Brain microvascular endothelial cell (primary cell): ENCODE data around the gene MMD.

Experiments
- DNase-seq: peaks from one replicate; pipeline ENCODE4 v3.0.0-alpha.2; 2020
- H3K27ac ChIP-seq: fragments of 250-450 bp; sonication (Bioruptor Pico); 2 replicates; pipeline ENCODE4 v1.5.1; 2020; ENCODE audit warnings: mild to moderate bottlenecking, moderate library complexity
- H3K27me3 ChIP-seq: fragments of 250-450 bp; sonication (Bioruptor Pico); replicated peaks from 2 replicates; pipeline ENCODE4 v1.5.1; 2020; ENCODE audit warnings: mild to moderate bottlenecking
- H3K36me3 ChIP-seq: fragments of 250-450 bp; sonication (Bioruptor Pico); replicated peaks from 2 replicates; pipeline ENCODE4 v1.5.1; 2020; ENCODE audit warnings: mild to moderate bottlenecking
- H3K4me3 ChIP-seq: 2 replicates; pipeline ENCODE4 v1.5.1; 2011; ENCODE audit warnings: low read depth, mild to moderate bottlenecking, control low read depth, low read length, moderate library complexity
- in situ Hi-C: cut with HindIII; loops from 2 replicates; pipeline ENCODE4 v1.10.0; 2017; ENCODE audit warnings: low sequenced_read_pairs, low pct_ligation_motif_present
- TF ChIP-seq, protein P1 (sequence below): IDR thresholded peaks from 2 replicates; pipeline ENCODE4 v1.5.1; 2011; ENCODE audit warnings: low read depth, mild to moderate bottlenecking, moderate library complexity, low read length, control low read depth, inconsistent platforms; ENCODE audit errors: missing control alignments

The MMD gene

DNA sequence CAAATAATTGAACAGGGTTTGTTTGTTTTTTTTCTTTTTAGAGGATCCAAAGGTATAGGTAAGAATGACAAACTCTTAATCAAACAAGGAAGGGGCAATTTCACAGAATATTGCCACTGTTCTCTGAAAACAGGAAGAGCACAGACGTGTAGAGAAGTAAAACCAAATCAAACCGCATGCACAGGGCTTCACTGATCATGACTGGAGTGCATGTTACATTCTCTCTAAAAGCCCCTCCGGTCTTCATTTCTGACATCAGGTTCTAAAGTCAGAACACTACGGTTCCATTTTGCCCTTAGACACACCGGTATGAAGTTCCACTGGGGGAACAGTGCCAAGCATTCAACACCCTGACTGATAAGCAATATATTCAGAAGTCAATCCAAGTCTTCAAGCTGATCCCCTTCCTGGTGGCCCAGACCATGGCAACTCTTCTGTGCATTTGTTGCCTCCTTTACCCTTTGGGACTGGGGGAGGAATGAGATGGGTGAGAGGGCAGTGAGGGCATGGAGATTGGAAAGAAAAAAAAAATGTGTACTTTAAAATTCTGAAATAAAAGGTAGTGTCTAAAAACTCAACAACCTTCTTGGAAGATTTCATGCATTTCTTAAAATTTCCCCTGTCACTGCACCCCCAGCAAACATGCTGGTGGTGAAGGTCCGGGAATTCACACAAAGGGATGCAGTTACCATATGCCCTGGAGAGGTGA lies 1.4 kb downstream of the MMD start:
- in situ Hi-C loops, result no loop called here
- Histone ChIP-seq H3K36me3 (no peaks in the 10 kb centered on the region), H3K4me3 (peak overlapping the region; percentile 90), H3K27ac (no peak overlapping the region), H3K27me3 (no peaks in the 10 kb centered on the region)
- DNase-seq, result no peak
- TF ChIP-seq, protein P1, sequence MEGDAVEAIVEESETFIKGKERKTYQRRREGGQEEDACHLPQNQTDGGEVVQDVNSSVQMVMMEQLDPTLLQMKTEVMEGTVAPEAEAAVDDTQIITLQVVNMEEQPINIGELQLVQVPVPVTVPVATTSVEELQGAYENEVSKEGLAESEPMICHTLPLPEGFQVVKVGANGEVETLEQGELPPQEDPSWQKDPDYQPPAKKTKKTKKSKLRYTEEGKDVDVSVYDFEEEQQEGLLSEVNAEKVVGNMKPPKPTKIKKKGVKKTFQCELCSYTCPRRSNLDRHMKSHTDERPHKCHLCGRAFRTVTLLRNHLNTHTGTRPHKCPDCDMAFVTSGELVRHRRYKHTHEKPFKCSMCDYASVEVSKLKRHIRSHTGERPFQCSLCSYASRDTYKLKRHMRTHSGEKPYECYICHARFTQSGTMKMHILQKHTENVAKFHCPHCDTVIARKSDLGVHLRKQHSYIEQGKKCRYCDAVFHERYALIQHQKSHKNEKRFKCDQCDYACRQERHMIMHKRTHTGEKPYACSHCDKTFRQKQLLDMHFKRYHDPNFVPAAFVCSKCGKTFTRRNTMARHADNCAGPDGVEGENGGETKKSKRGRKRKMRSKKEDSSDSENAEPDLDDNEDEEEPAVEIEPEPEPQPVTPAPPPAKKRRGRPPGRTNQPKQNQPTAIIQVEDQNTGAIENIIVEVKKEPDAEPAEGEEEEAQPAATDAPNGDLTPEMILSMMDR, result no peak

DNA sequence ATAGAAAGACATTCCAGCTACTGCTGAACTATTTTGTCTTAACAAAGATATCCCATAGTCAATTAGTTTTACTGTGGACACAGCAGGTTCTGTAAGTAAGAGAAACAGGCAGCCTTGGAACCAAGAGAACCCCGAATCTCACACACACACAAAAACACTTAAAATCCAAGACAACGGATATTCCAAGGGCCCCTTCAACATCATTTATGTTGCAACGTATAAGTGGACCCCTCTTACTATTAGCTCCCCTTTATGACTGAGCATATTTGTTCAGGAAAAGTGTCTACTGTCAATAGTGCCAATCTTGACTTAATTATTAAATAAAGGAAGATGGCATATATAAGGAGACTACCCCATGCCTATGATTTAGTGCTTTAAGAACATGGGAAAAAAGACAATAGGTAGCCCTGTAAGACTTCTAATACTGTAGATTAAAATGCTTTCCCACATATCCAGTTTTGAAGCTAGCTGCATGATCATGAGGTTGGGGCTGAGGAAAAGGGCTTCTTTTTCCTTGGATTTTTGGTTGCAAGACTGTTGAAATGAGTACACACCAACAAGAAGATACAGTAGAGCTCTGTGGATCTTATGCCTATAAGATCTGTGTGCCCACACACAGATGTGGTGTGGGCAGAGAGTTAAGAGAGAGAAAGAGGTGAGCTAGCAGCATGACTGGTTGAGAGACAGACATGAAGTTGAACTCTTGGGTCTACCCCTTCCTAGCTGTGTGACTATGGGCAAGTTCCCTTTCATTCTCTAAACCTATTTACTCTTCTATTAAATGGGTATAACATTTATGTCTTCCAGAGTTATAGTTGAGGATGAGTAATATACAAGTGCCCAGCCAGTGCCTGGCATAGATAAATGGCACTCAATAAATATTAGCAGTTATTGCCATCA lies 3.0 kb downstream of the MMD start:
- TF ChIP-seq, protein P1, result no peak
- DNase-seq, result no peak
- Histone ChIP-seq H3K36me3 (no peaks in the 10 kb centered on the region), H3K4me3 (no peak overlapping the region), H3K27ac (no peak overlapping the region), H3K27me3 (no peaks in the 10 kb centered on the region)
- in situ Hi-C loops, result no loop called here

DNA sequence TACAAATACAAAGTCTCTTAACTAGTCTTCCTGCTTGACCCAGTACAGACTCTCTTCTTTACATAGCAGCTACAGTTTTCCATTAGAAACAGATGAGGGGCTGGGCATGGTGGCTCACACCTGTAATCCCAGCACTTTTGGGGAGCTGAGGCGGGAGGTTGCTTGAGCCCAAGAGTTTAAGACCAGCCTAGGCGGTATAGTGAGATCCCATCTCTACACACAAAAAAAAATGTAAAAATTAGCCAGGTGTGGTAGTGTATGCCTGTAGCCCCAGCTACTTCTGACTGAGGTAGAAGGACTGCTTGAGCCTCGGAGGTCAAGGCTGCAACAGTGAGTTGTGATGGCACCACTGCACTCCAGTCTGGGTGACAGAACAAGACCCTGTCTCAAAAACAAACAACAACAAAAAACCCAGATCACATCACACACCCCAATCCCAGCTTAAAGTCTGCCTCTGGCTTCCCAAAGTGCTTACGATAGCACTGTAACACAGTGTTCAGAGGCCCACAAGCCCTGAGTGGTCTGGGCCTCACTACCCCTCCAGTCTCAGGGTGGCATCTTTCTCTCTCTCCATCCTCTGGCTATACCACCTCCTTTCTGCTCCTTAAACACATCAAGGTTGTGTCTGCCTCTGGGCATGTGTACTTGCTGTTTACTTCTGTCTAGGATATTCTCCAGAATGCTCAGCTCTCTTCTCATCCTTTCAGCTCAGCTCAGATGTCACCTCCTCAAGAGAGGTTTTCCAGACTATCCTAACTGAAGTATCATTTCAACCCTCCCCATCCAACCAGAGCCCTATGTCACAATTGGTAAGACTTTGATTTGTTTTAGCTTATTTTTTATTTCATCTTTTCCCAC lies 4.0 kb downstream of the MMD start:
- no peak overlapping the region for H3K27ac ChIP-seq
- no peak overlapping the region for H3K4me3 ChIP-seq
- TF ChIP-seq, protein P1, result no peak
- DNase-seq, result no peak
- H3K36me3 ChIP-seq, result no peaks in the 10 kb centered on the region
- in situ Hi-C loops, result no loop called here
- H3K27me3 ChIP-seq, result no peaks in the 10 kb centered on the region

DNA sequence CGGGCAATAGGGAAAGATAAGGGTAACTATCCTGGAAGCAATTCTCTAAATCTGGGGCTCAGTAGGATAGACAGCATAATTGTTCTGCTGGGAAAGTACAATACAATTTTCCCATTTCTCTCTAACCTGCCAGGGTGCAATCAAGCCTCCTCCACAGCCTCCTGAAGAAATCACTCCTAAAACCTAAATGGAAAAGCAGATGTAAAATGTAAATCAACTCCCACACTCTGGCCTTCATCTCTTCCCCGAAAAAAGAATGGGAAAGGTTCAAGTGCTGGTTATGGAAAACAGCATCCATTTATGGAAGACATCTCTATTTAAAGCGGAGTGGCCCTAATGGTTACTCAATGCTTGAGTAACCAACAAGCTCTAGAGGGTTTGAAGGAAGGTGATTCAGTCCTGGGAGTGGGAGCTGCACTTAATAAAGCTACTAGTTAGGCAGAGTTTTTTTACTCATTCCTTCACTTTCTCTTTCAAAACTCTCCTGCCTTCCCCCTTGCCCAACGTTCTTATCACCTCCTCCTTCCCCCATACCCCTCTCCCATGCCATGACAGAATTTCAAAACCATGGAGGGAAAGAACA lies 5.1 kb downstream of the MMD start:
- in situ Hi-C loops, result no loop called here
- no peak overlapping the region for H3K27ac ChIP-seq
- TF ChIP-seq, protein P1, result no peak
- no peak overlapping the region for H3K4me3 ChIP-seq
- H3K27me3 ChIP-seq, result no peaks in the 10 kb centered on the region
- DNase-seq, result no peak
- H3K36me3 ChIP-seq, result no peaks in the 10 kb centered on the region

DNA sequence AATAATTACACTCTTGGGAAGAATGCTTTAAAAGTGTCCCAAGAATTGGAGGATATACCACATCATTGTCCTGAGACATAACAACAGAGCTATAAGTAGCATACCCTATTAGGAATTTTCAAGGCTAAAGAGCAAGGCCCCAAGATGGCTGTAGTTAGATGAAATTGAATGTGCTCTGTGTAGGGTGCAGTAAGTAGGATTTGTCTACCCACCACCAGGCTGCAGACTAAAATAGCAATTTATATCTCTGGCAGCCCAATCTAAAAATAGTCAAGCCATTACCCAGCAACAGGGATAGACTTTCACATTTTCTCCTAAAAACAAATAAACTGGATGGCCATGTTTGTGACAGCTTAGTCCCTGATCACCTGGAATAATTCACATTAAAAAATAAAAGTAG lies 5.6 kb downstream of the MMD start:
- no peak overlapping the region for H3K27ac ChIP-seq
- H3K4me3 ChIP-seq, result no peak overlapping the region
- H3K27me3 ChIP-seq, result no peaks in the 10 kb centered on the region
- in situ Hi-C loops, result no loop called here
- TF ChIP-seq, protein P1, result peak; percentile 3
- no peaks in the 10 kb centered on the region for H3K36me3 ChIP-seq
- DNase-seq, result no peak
